Adipocyte (in vitro differentiated cells): ENCODE measurements around the gene GPR143.

Source experiments
- DNase-seq: peaks from one replicate; pipeline ENCODE4 v3.0.0-alpha.2; 2015; ENCODE audit warnings: low read depth
- H3K27me3 ChIP-seq: replicated peaks from 2 replicates; pipeline ENCODE4 v1.7.0; 2013; ENCODE audit warnings: mild to moderate bottlenecking, low read length, moderate library complexity; ENCODE audit not compliant: control insufficient read depth, insufficient read depth
- H3K36me3 ChIP-seq: 2 replicates; pipeline ENCODE4 v1.7.0; 2013; ENCODE audit warnings: low read length, mild to moderate bottlenecking, moderate library complexity; ENCODE audit not compliant: control insufficient read depth, insufficient read depth, severe bottlenecking
- H3K4me1 ChIP-seq: 2 replicates; pipeline ENCODE4 v1.7.0; 2013; ENCODE audit warnings: mild to moderate bottlenecking, low read length, moderate library complexity; ENCODE audit not compliant: control insufficient read depth, insufficient read depth
- H3K4me3 ChIP-seq: 2 replicates; pipeline ENCODE4 v1.7.0; 2013; ENCODE audit warnings: mild to moderate bottlenecking, low read length, moderate library complexity
- H3K9ac ChIP-seq: 2 replicates; pipeline ENCODE4 v1.7.0; 2013; ENCODE audit warnings: mild to moderate bottlenecking, low read length, moderate library complexity
- H3K9me3 ChIP-seq: 2 replicates; pipeline ENCODE4 v1.7.0; 2013; ENCODE audit warnings: mild to moderate bottlenecking, low read length, moderate library complexity; ENCODE audit not compliant: control insufficient read depth

Gene GPR143

GRCh38 chrX:9765072-9765736 lies 443 bp downstream of the GPR143 start:
- H3K4me3 ChIP-seq = no peak overlapping the region
- DNase-seq = no peak
- H3K27me3 ChIP-seq = peaks cover 17% of the 10 kb centered on the region
- H3K9me3 ChIP-seq = no peaks in the 10 kb centered on the region
- H3K9ac ChIP-seq = no peak overlapping the region
- H3K36me3 ChIP-seq = no peaks in the 10 kb centered on the region
- no peaks in the 10 kb centered on the region for H3K4me1 ChIP-seq

- Histone ChIP-seq H3K27me3 (peaks cover 9% of the 10 kb centered on the region), H3K4me3 (no peak overlapping the region), H3K4me1 (no peaks in the 10 kb centered on the region), H3K9ac (no peak overlapping the region), H3K36me3 (no peaks in the 10 kb centered on the region), H3K9me3 (peaks cover 18% of the 10 kb centered on the region)
- DNase-seq = no peak
Observed at GRCh38 chrX:9759337-9759736, 6.3 kb downstream of the GPR143 start.

- H3K27me3 ChIP-seq = peaks cover 9% of the 10 kb centered on the region
- H3K36me3 ChIP-seq = no peaks in the 10 kb centered on the region
Observed at GRCh38 chrX:9758021-9758638, 7.5 kb downstream of the GPR143 start.

GRCh38 chrX:9757366-9757765 lies 8.3 kb downstream of the GPR143 start:
- Histone ChIP-seq H3K36me3 (no peaks in the 10 kb centered on the region), H3K4me3 (no peak overlapping the region), H3K4me1 (no peaks in the 10 kb centered on the region), H3K9ac (no peak overlapping the region), H3K9me3 (peaks cover 18% of the 10 kb centered on the region), H3K27me3 (peaks cover 9% of the 10 kb centered on the region)
- no peak for DNase-seq

More at GRCh38 chrX:9758021-9758638, 7.5 kb downstream of the GPR143 start:
- H3K9me3 ChIP-seq = peaks cover 18% of the 10 kb centered on the region
- H3K9ac ChIP-seq = no peak overlapping the region
- DNase-seq = no peak
- no peak overlapping the region for H3K4me3 ChIP-seq
- H3K4me1 ChIP-seq = no peaks in the 10 kb centered on the region

GRCh38 chrX:9749146-9749692 lies 16.4 kb downstream of the GPR143 start:
- DNase-seq = no peak
- no peaks in the 10 kb centered on the region for H3K27me3 ChIP-seq
- no peaks in the 10 kb centered on the region for H3K4me1 ChIP-seq
- no peaks in the 10 kb centered on the region for H3K9me3 ChIP-seq
- H3K9ac ChIP-seq = no peak overlapping the region
- no peaks in the 10 kb centered on the region for H3K36me3 ChIP-seq
- H3K4me3 ChIP-seq = no peak overlapping the region

GRCh38 chrX:9747644-9748043 lies 18.0 kb downstream of the GPR143 start:
- no peaks in the 10 kb centered on the region for H3K27me3 ChIP-seq
- no peaks in the 10 kb centered on the region for H3K4me1 ChIP-seq
- no peak overlapping the region for H3K4me3 ChIP-seq
- no peaks in the 10 kb centered on the region for H3K9me3 ChIP-seq
- no peak for DNase-seq
- no peak overlapping the region for H3K9ac ChIP-seq
- H3K36me3 ChIP-seq = no peaks in the 10 kb centered on the region

- Histone ChIP-seq H3K9me3 (no peaks in the 10 kb centered on the region), H3K4me3 (no peak overlapping the region), H3K27me3 (no peaks in the 10 kb centered on the region), H3K4me1 (no peaks in the 10 kb centered on the region), H3K36me3 (no peaks in the 10 kb centered on the region), H3K9ac (no peak overlapping the region)
- DNase-seq = peak; percentile 10
Observed at GRCh38 chrX:9746148-9746888, 19.3 kb downstream of the GPR143 start.

GRCh38 chrX:9745417-9746115 lies 20.1 kb downstream of the GPR143 start:
- no peaks in the 10 kb centered on the region for H3K27me3 ChIP-seq
- no peak for DNase-seq
- H3K36me3 ChIP-seq = no peaks in the 10 kb centered on the region
- no peaks in the 10 kb centered on the region for H3K9me3 ChIP-seq
- H3K4me1 ChIP-seq = no peaks in the 10 kb centered on the region
- H3K4me3 ChIP-seq = no peak overlapping the region
- no peak overlapping the region for H3K9ac ChIP-seq

GRCh38 chrX:9739130-9739529 lies 26.5 kb downstream of the GPR143 start:
- Histone ChIP-seq H3K9ac (no peak overlapping the region), H3K9me3 (no peaks in the 10 kb centered on the region), H3K36me3 (no peaks in the 10 kb centered on the region), H3K27me3 (no peaks in the 10 kb centered on the region), H3K4me1 (no peaks in the 10 kb centered on the region), H3K4me3 (no peak overlapping the region)
- DNase-seq = no peak

GRCh38 chrX:9738151-9738550 lies 27.5 kb downstream of the GPR143 start:
- no peak overlapping the region for H3K4me3 ChIP-seq
- H3K9ac ChIP-seq = no peak overlapping the region
- H3K9me3 ChIP-seq = peaks cover 1% of the 10 kb centered on the region
- H3K36me3 ChIP-seq = no peaks in the 10 kb centered on the region
- H3K4me1 ChIP-seq = no peaks in the 10 kb centered on the region
- no peak for DNase-seq
- no peaks in the 10 kb centered on the region for H3K27me3 ChIP-seq

GRCh38 chrX:9737363-9737762 lies 28.3 kb downstream of the GPR143 start:
- H3K4me1 ChIP-seq = no peaks in the 10 kb centered on the region
- H3K4me3 ChIP-seq = no peak overlapping the region
- H3K36me3 ChIP-seq = no peaks in the 10 kb centered on the region
- no peaks in the 10 kb centered on the region for H3K27me3 ChIP-seq
- H3K9ac ChIP-seq = no peak overlapping the region
- DNase-seq = no peak
- H3K9me3 ChIP-seq = peaks cover 7% of the 10 kb centered on the region
